GM18502 (cell line): ENCODE measurements around the gene HLA-DPB1.
"Not testable (repeated sequence)": the region's sequence is repeated elsewhere in the genome, so short reads cannot be mapped to it uniquely, and the experiment has no call there.

Experiments
- ATAC-seq: cut with Tn5 transposase; IDR thresholded peaks from one replicate; pipeline ENCODE4 v1.9.1; 2021; ENCODE audit warnings: mild to moderate bottlenecking; ENCODE audit not compliant: unreplicated experiment, poor library complexity

The HLA-DPB1 gene

GRCh38 chr6:33075568-33076405 is at the start of gene HLA-DPB1:
TSS of gene HLA-DPB1 (plus strand) at chr6:33075990. CDS start at chr6:33076042, 52 bp downstream.
- peak; percentile 71 for ATAC-seq

- no peak for ATAC-seq
Observed at GRCh38 chr6:33028220-33028849, 47.5 kb upstream of the HLA-DPB1 start.

GRCh38 chr6:33029328-33030184 is 46.2 kb upstream of the HLA-DPB1 start:
- peak; percentile 72 for ATAC-seq

- ATAC-seq = no peak
Observed at GRCh38 chr6:33030245-33030644, 45.5 kb upstream of the HLA-DPB1 start.

- ATAC-seq = no peak
Observed at GRCh38 chr6:33034554-33034953, 41.2 kb upstream of the HLA-DPB1 start.

GRCh38 chr6:33036535-33036934 is 39.3 kb upstream of the HLA-DPB1 start:
- ATAC-seq = no peak

- no peak for ATAC-seq
Observed at GRCh38 chr6:33040157-33040556, 35.6 kb upstream of the HLA-DPB1 start.

GRCh38 chr6:33049323-33050013 is 26.3 kb upstream of the HLA-DPB1 start:
- ATAC-seq = no peak

- ATAC-seq = no peak
Observed at GRCh38 chr6:33050014-33050810, 25.6 kb upstream of the HLA-DPB1 start.

GRCh38 chr6:33052627-33053026 is 23.2 kb upstream of the HLA-DPB1 start:
- no peak for ATAC-seq

- ATAC-seq = no peak
Observed at GRCh38 chr6:33053230-33053629, 22.6 kb upstream of the HLA-DPB1 start.

- ATAC-seq = no peak
Observed at GRCh38 chr6:33057222-33058150, 18.3 kb upstream of the HLA-DPB1 start.

- peak; percentile 52 for ATAC-seq
Observed at GRCh38 chr6:33061987-33062386, 13.8 kb upstream of the HLA-DPB1 start.

- not testable (repeated sequence) for ATAC-seq
Observed at GRCh38 chr6:33063435-33063834, 12.4 kb upstream of the HLA-DPB1 start.

- no peak for ATAC-seq
Observed at GRCh38 chr6:33064723-33065122, 11.1 kb upstream of the HLA-DPB1 start.

- no peak for ATAC-seq
Observed at GRCh38 chr6:33065312-33065711, 10.5 kb upstream of the HLA-DPB1 start.

GRCh38 chr6:33066917-33067521 is 8.8 kb upstream of the HLA-DPB1 start:
- no peak for ATAC-seq
